Measurements from ENCODE around the gene KRT13. TPM values are rescaled to one million over a fixed set of nuclear protein-coding genes. Genes with fewer than 3 reads are reported as not detected.

The KRT13 gene
- total and polyA plus RNA-seq, 12 donors: 0.54 to 20.0 (median 3.5) TPM; not detected in 7

- intact Hi-C loops (cut with DNase I): no loop called here
- H3K4me1 ChIP-seq (replicated peaks in 1 of 2): no peaks in the 10 kb centered on the region
- H3K36me3 ChIP-seq (replicated peaks in 1 of 2): no peaks in the 10 kb centered on the region
- H3K9me3 ChIP-seq (replicated peaks in 1 of 3): no peaks in the 10 kb centered on the region
- WGBS, 4 donors: 42 to 75% (median 56%) methylated on average over 4 of the region's 4 CpGs
- TF ChIP-seq POLR2A (IDR thresholded peaks at IDR 0.05) (no peak), CTCF (IDR thresholded peaks at IDR 0.05) (no peak)
- H3K27me3 ChIP-seq: no peaks in the 10 kb centered on the region
- no peak overlapping the region for H3K4me3 ChIP-seq
- no peak overlapping the region for H3K27ac ChIP-seq
- DNase-seq: no peak
Observed at GRCh38 chr17:41452281-41452680, 53.1 kb downstream of the KRT13 start.

GRCh38 chr17:41451154-41451728, 54.2 kb downstream of the KRT13 start:
- DNase-seq: no peak
- Histone ChIP-seq H3K9me3 (replicated peaks in 1 of 3) (no peaks in the 10 kb centered on the region), H3K27me3 (no peaks in the 10 kb centered on the region), H3K27ac (no peak overlapping the region), H3K4me3 (no peak overlapping the region), H3K4me1 (replicated peaks in 1 of 2) (peaks cover 0 to 5% of the 10 kb centered on the region in 2 donors), H3K36me3 (replicated peaks in 1 of 2) (no peaks in the 10 kb centered on the region)
- intact Hi-C loops (cut with DNase I): no loop called here
- TF ChIP-seq POLR2A (IDR thresholded peaks at IDR 0.05): no peak
- TF ChIP-seq CTCF (IDR thresholded peaks at IDR 0.05): no peak
- 59 to 73% (median 72%) methylated on average over 2 of the region's 2 CpGs for WGBS, 4 donors

Small RNA genes lying within 50 kb of the gene (microRNA-seq; reads per million reads assigned to microRNA genes)
- gene MIR6510: 0 reads per million in 3 donors

Small RNA genes lying within 50 kb of the gene (small RNA-seq; reads per million reads assigned to genes)
- gene RNU2-32P: 0 to 0.12 reads per million in 2 donors

Other genes with a start within 250 kb of the KRT13 start
- not detected for gene KRTAP9-6, start 240.2 kb downstream of the KRT13 start, total RNA-seq
- not detected for gene KRTAP9-6, start 240.2 kb downstream of the KRT13 start, polyA plus RNA-seq
- gene KRTAP9-7, start 229.9 kb downstream of the KRT13 start, total RNA-seq: not detected
- gene KRTAP9-7, start 229.9 kb downstream of the KRT13 start, polyA plus RNA-seq: not detected
- gene KRTAP29-1, start 202.8 kb downstream of the KRT13 start, total RNA-seq: not detected
- gene KRTAP29-1, start 202.8 kb downstream of the KRT13 start, polyA plus RNA-seq: not detected
- not detected for gene KRTAP16-1, start 196.3 kb downstream of the KRT13 start, total RNA-seq
- not detected for gene KRTAP16-1, start 196.3 kb downstream of the KRT13 start, polyA plus RNA-seq
- gene KRTAP17-1, start 189.9 kb downstream of the KRT13 start, total RNA-seq: not detected
- gene KRTAP17-1, start 189.9 kb downstream of the KRT13 start, polyA plus RNA-seq: not detected
- gene KRT33A, start 154.8 kb downstream of the KRT13 start, total RNA-seq: not detected
- not detected for gene KRT33A, start 154.8 kb downstream of the KRT13 start, polyA plus RNA-seq
- gene KRT33B, start 135.8 kb downstream of the KRT13 start, total RNA-seq: not detected
- not detected for gene KRT33B, start 135.8 kb downstream of the KRT13 start, polyA plus RNA-seq
- not detected for gene KRT34, start 123.3 kb downstream of the KRT13 start, total RNA-seq
- not detected for gene KRT34, start 123.3 kb downstream of the KRT13 start, polyA plus RNA-seq
- not detected for gene KRT31, start 108.0 kb downstream of the KRT13 start, total RNA-seq
- gene KRT31, start 108.0 kb downstream of the KRT13 start, polyA plus RNA-seq: not detected
- gene KRT37, start 81.0 kb downstream of the KRT13 start, total RNA-seq: not detected
- gene KRT37, start 81.0 kb downstream of the KRT13 start, polyA plus RNA-seq: not detected
- gene KRT38, start 64.6 kb downstream of the KRT13 start, total RNA-seq: not detected
- not detected for gene KRT38, start 64.6 kb downstream of the KRT13 start, polyA plus RNA-seq
- not detected for gene KRT32, start 38.2 kb downstream of the KRT13 start, total RNA-seq
- not detected for gene KRT32, start 38.2 kb downstream of the KRT13 start, polyA plus RNA-seq
- gene KRT35, start 24.5 kb downstream of the KRT13 start, total RNA-seq: not detected
- gene KRT35, start 24.5 kb downstream of the KRT13 start, polyA plus RNA-seq: not detected
- under 1 TPM in 1 of 9 donors, not detected in 8; 0.28 TPM for gene KRT36, start 15.7 kb downstream of the KRT13 start, total RNA-seq
- not detected for gene KRT36, start 15.7 kb downstream of the KRT13 start, polyA plus RNA-seq
- under 1 TPM in 2 of 9 donors, not detected in 7; 0.18 to 0.25 TPM for gene KRT15, start 13.3 kb upstream of the KRT13 start, total RNA-seq
- under 1 TPM in 2 of 3 donors, not detected in 1; 0.64 to 0.88 TPM for gene KRT15, start 13.3 kb upstream of the KRT13 start, polyA plus RNA-seq
- 10 to 100 TPM in 3 of 9 donors, 1 to 10 TPM in 6; 1.1 to 30.1 (median 4.6) TPM for gene KRT19, start 22.7 kb upstream of the KRT13 start, total RNA-seq
- 10 to 100 TPM in 2 of 3 donors, 1 to 10 TPM in 1; 3.2 to 49.1 (median 26.1) TPM for gene KRT19, start 22.7 kb upstream of the KRT13 start, polyA plus RNA-seq
- gene KRT9, start 66.4 kb upstream of the KRT13 start, total RNA-seq: under 1 TPM in 2 of 9 donors, not detected in 7; 0.14 to 0.32 TPM
- gene KRT9, start 66.4 kb upstream of the KRT13 start, polyA plus RNA-seq: 1 to 10 TPM in 1 of 3 donors, under 1 TPM in 1, not detected in 1; 0.61 to 2.1 TPM
- under 1 TPM in 1 of 9 donors, not detected in 8; 0.35 TPM for gene KRT14, start 81.3 kb upstream of the KRT13 start, total RNA-seq
- 1 to 10 TPM in 1 of 3 donors, not detected in 2; 1.2 TPM for gene KRT14, start 81.3 kb upstream of the KRT13 start, polyA plus RNA-seq
- gene KRT16, start 107.2 kb upstream of the KRT13 start, total RNA-seq: 1 to 10 TPM in 2 of 9 donors, under 1 TPM in 5, not detected in 2; 0.18 to 3.0 (median 0.53) TPM
- 1 to 10 TPM in 2 of 3 donors, not detected in 1; 2.6 to 4.5 TPM for gene KRT16, start 107.2 kb upstream of the KRT13 start, polyA plus RNA-seq
- gene KRT17, start 119.0 kb upstream of the KRT13 start, total RNA-seq: under 1 TPM in 3 of 9 donors, not detected in 6; 0.39 to 0.55 (median 0.55) TPM
- gene KRT17, start 119.0 kb upstream of the KRT13 start, polyA plus RNA-seq: 1 to 10 TPM in 1 of 3 donors, under 1 TPM in 1, not detected in 1; 0.97 to 1.3 TPM
- gene EIF1, start 183.3 kb upstream of the KRT13 start, total RNA-seq: 1,000 to 10,000 TPM in 1 of 9 donors, 100 to 1,000 TPM in 8; 105 to 1,189 (median 176) TPM
- 1,000 to 10,000 TPM in 1 of 3 donors, 100 to 1,000 TPM in 2; 269 to 1,002 (median 614) TPM for gene EIF1, start 183.3 kb upstream of the KRT13 start, polyA plus RNA-seq
- not detected for gene GAST, start 206.7 kb upstream of the KRT13 start, total RNA-seq
- not detected for gene GAST, start 206.7 kb upstream of the KRT13 start, polyA plus RNA-seq
- gene HAP1, start 229.0 kb upstream of the KRT13 start, total RNA-seq: 1 to 10 TPM in 3 of 9 donors, under 1 TPM in 5, not detected in 1; 0.17 to 2.8 (median 0.58) TPM
- 1 to 10 TPM in 1 of 3 donors, under 1 TPM in 2; 0.26 to 2.8 (median 0.91) TPM for gene HAP1, start 229.0 kb upstream of the KRT13 start, polyA plus RNA-seq